ENCODE measurements around the gene PTGER2.
A peak's percentile ranks its signal among the peaks of the same experiment; 100 is the strongest.

Gene PTGER2

DNA sequence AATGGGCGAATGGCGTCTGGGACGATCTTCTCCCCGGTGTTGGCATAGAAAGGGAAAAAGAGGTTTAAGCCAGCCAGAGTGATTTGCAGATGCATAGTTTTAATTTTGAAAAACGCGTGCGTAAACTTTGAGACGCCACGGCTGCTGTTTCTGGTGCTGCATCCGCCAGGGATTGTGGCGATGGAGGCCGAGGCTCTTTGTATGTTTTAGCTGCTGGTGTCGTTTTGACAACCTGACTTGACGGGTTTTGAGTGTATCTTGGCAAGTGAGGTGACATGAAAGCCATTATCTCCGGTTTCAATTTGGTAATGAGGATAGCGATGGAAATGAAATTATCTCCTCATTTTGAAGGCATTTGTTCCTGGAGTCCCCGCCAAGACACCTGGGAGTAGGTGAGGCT, 45.0 kb upstream of the PTGER2 start:
- H3K4me3 ChIP-seq (ENCODE audit: insufficient read length, low read depth): peak overlapping the region; percentile 60
- no peak for DNase-seq (ENCODE audit: low read depth, low spot score)
- H3K9ac ChIP-seq (ENCODE audit: insufficient read length, low read depth): no peak overlapping the region
- no peaks in the 10 kb centered on the region for H3K36me3 ChIP-seq (ENCODE audit: insufficient read depth, insufficient read length, low read length)
- peaks cover 56% of the 10 kb centered on the region for H3K27me3 ChIP-seq (ENCODE audit: insufficient read depth, insufficient read length)
- H3K4me1 ChIP-seq (ENCODE audit: insufficient read depth, insufficient read length): peaks cover 4% of the 10 kb centered on the region
- no peaks in the 10 kb centered on the region for H3K9me3 ChIP-seq (ENCODE audit: insufficient read depth, low read length)
- TF ChIP-seq ZNF274 (IDR thresholded peaks at IDR 0.05; ENCODE audit: low read depth, low read length) (no peak), YY1 (IDR thresholded peaks at IDR 0.05; ENCODE audit: insufficient read depth, insufficient read length) (no peak), SUZ12 (IDR thresholded peaks at IDR 0.05; ENCODE audit: extremely low read depth, insufficient read depth, insufficient read length) (no peak)

DNA sequence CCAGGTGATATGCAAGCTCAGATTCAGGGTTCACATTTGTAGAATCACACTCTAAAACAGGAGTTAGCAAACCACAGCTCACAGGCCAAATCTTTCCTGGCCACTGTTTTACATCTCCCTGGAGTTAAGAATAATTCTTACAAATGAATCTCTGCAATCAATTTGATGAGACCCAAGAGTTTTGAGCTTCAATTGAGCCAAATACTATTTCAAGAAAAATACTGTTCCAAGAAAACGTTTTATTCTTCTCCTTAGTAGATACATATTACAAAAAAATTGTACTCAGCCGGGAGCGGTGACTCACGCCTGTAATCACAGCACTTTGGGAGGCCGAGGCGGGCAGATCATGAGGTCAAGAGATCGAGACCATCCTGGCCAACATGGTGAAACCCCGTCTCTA, 44.1 kb upstream of the PTGER2 start:
- H3K9me3 ChIP-seq (ENCODE audit: insufficient read depth, low read length): no peaks in the 10 kb centered on the region
- DNase-seq (ENCODE audit: low read depth, low spot score): no peak
- H3K9ac ChIP-seq (ENCODE audit: insufficient read length, low read depth): no peak overlapping the region
- peaks cover 56% of the 10 kb centered on the region for H3K27me3 ChIP-seq (ENCODE audit: insufficient read depth, insufficient read length)
- TF ChIP-seq YY1 (IDR thresholded peaks at IDR 0.05; ENCODE audit: insufficient read depth, insufficient read length) (no peak), ZNF274 (IDR thresholded peaks at IDR 0.05; ENCODE audit: low read depth, low read length) (no peak), SUZ12 (IDR thresholded peaks at IDR 0.05; ENCODE audit: extremely low read depth, insufficient read depth, insufficient read length) (no peak)
- H3K4me1 ChIP-seq (ENCODE audit: insufficient read depth, insufficient read length): peaks cover 4% of the 10 kb centered on the region
- no peaks in the 10 kb centered on the region for H3K36me3 ChIP-seq (ENCODE audit: insufficient read depth, insufficient read length, low read length)
- H3K4me3 ChIP-seq (ENCODE audit: insufficient read length, low read depth): no peak overlapping the region

DNA sequence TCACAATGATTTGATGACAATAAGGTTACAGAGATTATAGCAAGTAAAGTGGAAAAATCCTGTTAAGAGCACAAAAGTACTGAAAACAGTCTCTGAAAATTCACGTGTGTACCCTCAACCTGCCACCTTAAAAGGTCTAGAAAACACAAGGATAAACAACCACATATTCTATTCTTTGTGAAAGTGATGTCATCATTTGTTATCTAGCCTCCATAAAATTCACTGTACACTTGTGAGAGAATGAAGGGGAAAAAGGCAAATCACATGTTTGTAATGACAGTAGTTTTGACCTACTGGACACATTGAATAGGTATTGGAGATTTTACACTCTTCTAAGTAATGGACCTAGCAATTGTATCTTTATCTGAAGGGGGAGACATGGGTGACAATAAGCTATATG, 42.6 kb upstream of the PTGER2 start:
- H3K4me3 ChIP-seq (ENCODE audit: insufficient read length, low read depth): no peak overlapping the region
- DNase-seq (ENCODE audit: low read depth, low spot score): no peak
- TF ChIP-seq YY1 (IDR thresholded peaks at IDR 0.05; ENCODE audit: insufficient read depth, insufficient read length): no peak
- no peak for TF ChIP-seq SUZ12 (IDR thresholded peaks at IDR 0.05; ENCODE audit: extremely low read depth, insufficient read depth, insufficient read length)
- TF ChIP-seq ZNF274 (IDR thresholded peaks at IDR 0.05; ENCODE audit: low read depth, low read length): no peak
- H3K36me3 ChIP-seq (ENCODE audit: insufficient read depth, insufficient read length, low read length): no peaks in the 10 kb centered on the region
- H3K4me1 ChIP-seq (ENCODE audit: insufficient read depth, insufficient read length): peaks cover 4% of the 10 kb centered on the region
- H3K9ac ChIP-seq (ENCODE audit: insufficient read length, low read depth): no peak overlapping the region
- H3K27me3 ChIP-seq (ENCODE audit: insufficient read depth, insufficient read length): peaks cover 46% of the 10 kb centered on the region
- no peaks in the 10 kb centered on the region for H3K9me3 ChIP-seq (ENCODE audit: insufficient read depth, low read length)

DNA sequence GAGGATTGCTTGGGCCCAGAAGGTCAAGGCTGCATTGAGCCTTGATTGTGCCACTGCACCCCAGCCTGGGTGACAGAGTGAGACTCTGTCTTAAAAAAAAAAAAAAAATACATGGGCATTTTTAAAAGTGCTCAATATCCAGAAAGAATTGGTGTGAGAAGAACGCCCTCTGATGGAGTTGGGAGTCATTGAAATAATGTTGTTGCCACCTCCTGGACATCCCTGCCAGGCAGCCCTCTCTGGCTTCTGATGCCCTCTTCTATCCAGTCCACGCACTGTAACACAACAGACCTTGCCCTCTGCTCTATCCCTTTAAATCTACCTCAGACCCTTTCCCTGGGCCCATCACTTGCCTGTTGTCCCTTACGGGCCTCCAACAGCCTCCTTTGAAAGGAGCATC, 41.7 kb upstream of the PTGER2 start:
- H3K36me3 ChIP-seq (ENCODE audit: insufficient read depth, insufficient read length, low read length): no peaks in the 10 kb centered on the region
- H3K9me3 ChIP-seq (ENCODE audit: insufficient read depth, low read length): no peaks in the 10 kb centered on the region
- no peak overlapping the region for H3K4me3 ChIP-seq (ENCODE audit: insufficient read length, low read depth)
- H3K27me3 ChIP-seq (ENCODE audit: insufficient read depth, insufficient read length): peaks cover 37% of the 10 kb centered on the region
- peaks cover 4% of the 10 kb centered on the region for H3K4me1 ChIP-seq (ENCODE audit: insufficient read depth, insufficient read length)
- no peak for DNase-seq (ENCODE audit: low read depth, low spot score)
- TF ChIP-seq YY1 (IDR thresholded peaks at IDR 0.05; ENCODE audit: insufficient read depth, insufficient read length): no peak
- H3K9ac ChIP-seq (ENCODE audit: insufficient read length, low read depth): no peak overlapping the region

DNA sequence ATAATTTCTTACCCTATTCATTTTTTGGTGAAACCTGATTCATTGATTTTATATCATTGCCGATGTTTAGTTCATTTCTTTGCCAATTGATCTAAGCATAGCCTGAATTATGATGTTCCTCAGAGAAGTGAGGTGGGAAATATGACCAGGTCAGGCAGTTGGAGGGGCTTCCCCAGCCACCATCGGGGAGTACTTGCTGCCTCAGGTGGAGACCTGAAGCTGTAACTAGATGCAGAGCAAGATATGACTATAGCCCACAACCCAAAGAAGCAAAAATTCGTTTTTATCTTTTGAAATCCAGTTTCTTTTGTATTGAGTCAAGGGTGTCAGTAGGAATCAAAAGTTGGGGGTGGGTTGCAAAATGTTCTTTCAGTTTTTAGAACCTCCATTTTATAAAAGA, 38.7 kb upstream of the PTGER2 start:
- Histone ChIP-seq H3K9ac (ENCODE audit: insufficient read length, low read depth) (no peak overlapping the region), H3K4me3 (ENCODE audit: insufficient read length, low read depth) (no peak overlapping the region), H3K9me3 (ENCODE audit: insufficient read depth, low read length) (no peaks in the 10 kb centered on the region), H3K27me3 (ENCODE audit: insufficient read depth, insufficient read length) (peaks cover 7% of the 10 kb centered on the region), H3K4me1 (ENCODE audit: insufficient read depth, insufficient read length) (no peaks in the 10 kb centered on the region), H3K36me3 (ENCODE audit: insufficient read depth, insufficient read length, low read length) (no peaks in the 10 kb centered on the region)
- DNase-seq (ENCODE audit: low read depth, low spot score): no peak
- TF ChIP-seq YY1 (IDR thresholded peaks at IDR 0.05; ENCODE audit: insufficient read depth, insufficient read length): no peak
- no peak for TF ChIP-seq ZNF274 (IDR thresholded peaks at IDR 0.05; ENCODE audit: low read depth, low read length)
- TF ChIP-seq SUZ12 (IDR thresholded peaks at IDR 0.05; ENCODE audit: extremely low read depth, insufficient read depth, insufficient read length): no peak

DNA sequence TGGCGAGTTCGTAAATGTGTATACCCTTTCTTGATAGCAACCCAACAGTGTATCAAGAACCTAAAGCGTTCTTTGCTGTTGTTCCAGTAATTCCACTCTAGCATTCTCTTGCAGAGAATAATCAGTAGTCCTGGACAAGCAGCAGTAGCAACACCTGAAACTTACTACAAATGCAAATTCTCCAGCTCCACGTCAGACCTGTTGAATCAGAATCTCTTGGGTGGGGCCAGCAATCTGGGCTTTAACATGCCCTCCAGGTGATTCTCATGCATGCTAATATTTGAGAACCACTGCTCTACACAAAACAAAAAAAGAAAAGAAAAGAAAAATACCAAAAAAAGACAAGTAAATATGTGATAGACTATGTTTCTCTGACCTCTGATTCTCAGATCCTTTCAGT, 36.6 kb upstream of the PTGER2 start:
- Histone ChIP-seq H3K9me3 (ENCODE audit: insufficient read depth, low read length) (no peaks in the 10 kb centered on the region), H3K4me3 (ENCODE audit: insufficient read length, low read depth) (no peak overlapping the region), H3K27me3 (ENCODE audit: insufficient read depth, insufficient read length) (no peaks in the 10 kb centered on the region), H3K36me3 (ENCODE audit: insufficient read depth, insufficient read length, low read length) (no peaks in the 10 kb centered on the region), H3K9ac (ENCODE audit: insufficient read length, low read depth) (no peak overlapping the region), H3K4me1 (ENCODE audit: insufficient read depth, insufficient read length) (no peaks in the 10 kb centered on the region)
- DNase-seq (ENCODE audit: low read depth, low spot score): no peak
- TF ChIP-seq YY1 (IDR thresholded peaks at IDR 0.05; ENCODE audit: insufficient read depth, insufficient read length) (no peak), ZNF274 (IDR thresholded peaks at IDR 0.05; ENCODE audit: low read depth, low read length) (no peak), SUZ12 (IDR thresholded peaks at IDR 0.05; ENCODE audit: extremely low read depth, insufficient read depth, insufficient read length) (no peak)

DNA sequence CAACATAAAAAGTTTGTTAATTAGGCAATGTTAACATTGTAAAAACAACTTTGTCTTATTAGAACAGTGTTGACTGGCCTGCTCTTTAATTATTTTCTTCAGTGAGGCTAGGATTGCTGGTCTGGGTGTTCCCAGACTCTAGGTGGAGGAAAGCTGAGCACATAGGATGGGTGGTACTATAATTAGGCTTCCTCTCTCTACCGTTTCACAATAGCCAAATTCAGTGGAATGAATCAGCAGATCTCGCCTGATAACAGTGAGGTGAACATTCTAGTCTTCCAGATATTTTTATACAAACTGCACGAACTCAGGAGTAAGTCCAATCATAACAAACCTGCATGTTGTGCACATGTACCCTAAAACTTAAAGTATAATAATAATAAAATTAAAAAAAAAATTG, 34.7 kb upstream of the PTGER2 start:
- Histone ChIP-seq H3K36me3 (ENCODE audit: insufficient read depth, insufficient read length, low read length) (no peaks in the 10 kb centered on the region), H3K4me1 (ENCODE audit: insufficient read depth, insufficient read length) (no peaks in the 10 kb centered on the region), H3K9ac (ENCODE audit: insufficient read length, low read depth) (no peak overlapping the region), H3K9me3 (ENCODE audit: insufficient read depth, low read length) (no peaks in the 10 kb centered on the region), H3K27me3 (ENCODE audit: insufficient read depth, insufficient read length) (no peaks in the 10 kb centered on the region), H3K4me3 (ENCODE audit: insufficient read length, low read depth) (no peak overlapping the region)
- DNase-seq (ENCODE audit: low read depth, low spot score): no peak
- TF ChIP-seq SUZ12 (IDR thresholded peaks at IDR 0.05; ENCODE audit: extremely low read depth, insufficient read depth, insufficient read length) (no peak), ZNF274 (IDR thresholded peaks at IDR 0.05; ENCODE audit: low read depth, low read length) (no peak), YY1 (IDR thresholded peaks at IDR 0.05; ENCODE audit: insufficient read depth, insufficient read length) (no peak)

DNA sequence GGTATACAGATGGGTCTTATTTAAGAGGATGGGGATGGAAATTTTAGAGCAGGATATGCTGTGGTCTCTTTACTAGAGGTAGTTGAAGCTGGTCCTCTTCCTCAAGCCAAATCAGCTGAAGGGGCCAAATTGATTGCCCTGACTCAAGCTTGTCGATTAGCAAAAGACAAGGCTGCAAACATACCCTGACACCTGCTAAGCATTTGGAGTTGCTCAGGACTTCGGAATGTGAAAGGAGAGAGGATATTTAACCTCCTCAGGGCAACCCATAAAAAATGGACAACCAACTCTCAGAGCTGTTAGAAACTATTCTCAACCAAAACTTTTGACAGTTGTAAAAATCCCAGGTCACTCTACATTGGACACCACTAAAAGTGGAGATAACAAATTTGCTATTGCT, 31.0 kb upstream of the PTGER2 start:
- H3K27me3 ChIP-seq (ENCODE audit: insufficient read depth, insufficient read length): no peaks in the 10 kb centered on the region
- H3K36me3 ChIP-seq (ENCODE audit: insufficient read depth, insufficient read length, low read length): no peaks in the 10 kb centered on the region
- DNase-seq (ENCODE audit: low read depth, low spot score): no peak
- H3K9ac ChIP-seq (ENCODE audit: insufficient read length, low read depth): no peak overlapping the region
- no peak overlapping the region for H3K4me3 ChIP-seq (ENCODE audit: insufficient read length, low read depth)
- no peaks in the 10 kb centered on the region for H3K9me3 ChIP-seq (ENCODE audit: insufficient read depth, low read length)
- TF ChIP-seq YY1 (IDR thresholded peaks at IDR 0.05; ENCODE audit: insufficient read depth, insufficient read length): no peak
- TF ChIP-seq ZNF274 (IDR thresholded peaks at IDR 0.05; ENCODE audit: low read depth, low read length): no peak
- TF ChIP-seq SUZ12 (IDR thresholded peaks at IDR 0.05; ENCODE audit: extremely low read depth, insufficient read depth, insufficient read length): no peak
- no peaks in the 10 kb centered on the region for H3K4me1 ChIP-seq (ENCODE audit: insufficient read depth, insufficient read length)

All from NT2/D1 (cell line).